Measurements from ENCODE around the gene SCN4B.

Gene SCN4B

GRCh38 chr11:118095493-118095892 lies 57.1 kb downstream of the SCN4B start:
- DNase-seq = no peak

GRCh38 chr11:118092907-118093571 lies 59.6 kb downstream of the SCN4B start:
- no peak for DNase-seq

- DNase-seq = no peak
Measured at GRCh38 chr11:118091690-118092089, 60.9 kb downstream of the SCN4B start.

- DNase-seq = no peak
Measured at GRCh38 chr11:118090545-118091162, 62.0 kb downstream of the SCN4B start.

- no peak for DNase-seq
Measured at GRCh38 chr11:118088531-118088930, 64.1 kb downstream of the SCN4B start.

- no peak for DNase-seq
Measured at GRCh38 chr11:118087931-118088330, 64.7 kb downstream of the SCN4B start.

- no peak for DNase-seq
Measured at GRCh38 chr11:118086913-118087768, 65.5 kb downstream of the SCN4B start, which contains the start of gene SMIM35. Gene SMIM35, minus strand, starts transcription at chr11:118086963. Its CDS starts 206 bp downstream, at chr11:118086757.

- no peak for DNase-seq
Measured at GRCh38 chr11:118084656-118085055, 68.0 kb downstream of the SCN4B start.

- no peak for DNase-seq
Measured at GRCh38 chr11:118084247-118084646, 68.4 kb downstream of the SCN4B start.
